Tibial artery (tissue), 4 donors: Measurements from ENCODE around the gene NFE2.
"Not testable (repeated sequence)": the region's sequence is repeated elsewhere in the genome, so short reads cannot be mapped to it uniquely, and the experiment has no call there.

Source experiments
- DNase-seq, 2 donors: peaks; one replicate each; pipeline ENCODE4 v3.0.0-alpha.2; 2019
- H3K27ac ChIP-seq, 2 donors: fragments of 200-600 bp; sonication (generic) in 1 of 2; 1 replicate in 1 of 2; 2 replicates in 1 of 2; pipeline ENCODE4 v1.5.1; 2018 to 2019; ENCODE audit warnings: mild to moderate bottlenecking in 1 of 2
- H3K27me3 ChIP-seq, 2 donors: fragments of 200-600 bp; sonication (generic) in 1 of 2; one replicate each; pipeline versions ENCODE4 v1.5.1 to v1.6.0; 2016 to 2019
- H3K36me3 ChIP-seq, 3 donors: fragments of 200-600 bp; sonication (generic) in 2 of 3; one replicate each; pipeline ENCODE4 v1.5.1; 2016 to 2019; ENCODE audit warnings: mild to moderate bottlenecking in 2 of 3
- H3K4me1 ChIP-seq, 4 donors: fragments of 200-600 bp; sonication (generic) in 2 of 4; 1 replicate in 3 of 4; 2 replicates in 1 of 4; pipeline ENCODE4 v1.5.1; 2016 to 2019
- H3K4me3 ChIP-seq, 2 donors: fragments of 200-600 bp; sonication (generic) in 1 of 2; 1 replicate in 1 of 2; 2 replicates in 1 of 2; pipeline ENCODE4 v1.5.1; 2018 to 2019; ENCODE audit warnings: mild to moderate bottlenecking in 2 of 2
- H3K9me3 ChIP-seq, 3 donors: fragments of 200-600 bp; sonication (generic) in 1 of 3; one replicate each; pipeline ENCODE4 v1.5.1; 2016 to 2019
- intact Hi-C: fragments of 100-400 bp; cut with DNase I; formaldehyde crosslinking; loops from one replicate; pipeline ENCODE4 v1.15.0; 2023; ENCODE audit warnings: low total_unique reads
- TF ChIP-seq, protein P1 (sequence below), 2 experiments: fragments of 200-600 bp in 1 of 2; fragments of 450-650 bp in 1 of 2; IDR thresholded peaks; one replicate each; pipeline ENCODE4 v1.5.1; 2017 to 2019; ENCODE audit warnings: antibody characterized with exemption in 2 of 2, mild to moderate bottlenecking in 1 of 2, moderate library complexity in 1 of 2

The NFE2 gene

GRCh38 chr12:54321363-54321762 lies 20.5 kb upstream of the NFE2 start:
- intact Hi-C loops: loop anchor here (5.0 kb wide), 1 partner anchor 34 kb away; no protein-coding TSS in a partner anchor
- Histone ChIP-seq H3K27me3 (no peaks in the 10 kb centered on the region), H3K4me1 (peaks cover 0 to 10% (median 7%) of the 10 kb centered on the region in 4 donors), H3K27ac (no peak overlapping the region), H3K4me3 (no peak overlapping the region), H3K36me3 (no peaks in the 10 kb centered on the region), H3K9me3 (no peaks in the 10 kb centered on the region)
- DNase-seq: no peak
- TF ChIP-seq, protein P1, sequence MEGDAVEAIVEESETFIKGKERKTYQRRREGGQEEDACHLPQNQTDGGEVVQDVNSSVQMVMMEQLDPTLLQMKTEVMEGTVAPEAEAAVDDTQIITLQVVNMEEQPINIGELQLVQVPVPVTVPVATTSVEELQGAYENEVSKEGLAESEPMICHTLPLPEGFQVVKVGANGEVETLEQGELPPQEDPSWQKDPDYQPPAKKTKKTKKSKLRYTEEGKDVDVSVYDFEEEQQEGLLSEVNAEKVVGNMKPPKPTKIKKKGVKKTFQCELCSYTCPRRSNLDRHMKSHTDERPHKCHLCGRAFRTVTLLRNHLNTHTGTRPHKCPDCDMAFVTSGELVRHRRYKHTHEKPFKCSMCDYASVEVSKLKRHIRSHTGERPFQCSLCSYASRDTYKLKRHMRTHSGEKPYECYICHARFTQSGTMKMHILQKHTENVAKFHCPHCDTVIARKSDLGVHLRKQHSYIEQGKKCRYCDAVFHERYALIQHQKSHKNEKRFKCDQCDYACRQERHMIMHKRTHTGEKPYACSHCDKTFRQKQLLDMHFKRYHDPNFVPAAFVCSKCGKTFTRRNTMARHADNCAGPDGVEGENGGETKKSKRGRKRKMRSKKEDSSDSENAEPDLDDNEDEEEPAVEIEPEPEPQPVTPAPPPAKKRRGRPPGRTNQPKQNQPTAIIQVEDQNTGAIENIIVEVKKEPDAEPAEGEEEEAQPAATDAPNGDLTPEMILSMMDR (IDR thresholded peaks at IDR 0.05): no peak

- H3K27me3 ChIP-seq, H3K9me3 ChIP-seq, H3K4me3 ChIP-seq, H3K36me3 ChIP-seq, H3K4me1 ChIP-seq, H3K27ac ChIP-seq, intact Hi-C loops, DNase-seq: not testable (repeated sequence)
Measured at GRCh38 chr12:54312309-54312708, 11.5 kb upstream of the NFE2 start.

GRCh38 chr12:54311051-54311450 lies 10.2 kb upstream of the NFE2 start:
- TF ChIP-seq, protein P1 (IDR thresholded peaks at IDR 0.05): no peak
- Histone ChIP-seq H3K27ac (no peak overlapping the region), H3K36me3 (no peaks in the 10 kb centered on the region), H3K9me3 (no peaks in the 10 kb centered on the region), H3K4me3 (no peak overlapping the region), H3K4me1 (no peaks in the 10 kb centered on the region), H3K27me3 (peaks cover 0 to 5% of the 10 kb centered on the region in 2 donors)
- DNase-seq: no peak
- intact Hi-C loops: no loop called here

GRCh38 chr12:54306925-54307741 lies 6.3 kb upstream of the NFE2 start:
- H3K27ac ChIP-seq: no peak overlapping the region
- TF ChIP-seq, protein P1 (IDR thresholded peaks at IDR 0.05): no peak
- peak in 1 of 2 donors; percentile 66 for DNase-seq
- peaks cover 0 to 7% (median 5%) of the 10 kb centered on the region in 4 donors for H3K4me1 ChIP-seq
- intact Hi-C loops: no loop called here
- H3K4me3 ChIP-seq: no peak overlapping the region
- no peaks in the 10 kb centered on the region for H3K9me3 ChIP-seq
- H3K27me3 ChIP-seq: peaks cover 0 to 14% of the 10 kb centered on the region in 2 donors
- H3K36me3 ChIP-seq: no peaks in the 10 kb centered on the region

GRCh38 chr12:54304187-54304810 lies 3.5 kb upstream of the NFE2 start:
- Histone ChIP-seq H3K36me3 (no peaks in the 10 kb centered on the region), H3K27ac (no peak overlapping the region), H3K27me3 (peaks cover 0 to 16% of the 10 kb centered on the region in 2 donors), H3K4me3 (no peak overlapping the region), H3K9me3 (no peaks in the 10 kb centered on the region), H3K4me1 (peaks cover 0 to 19% (median 14%) of the 10 kb centered on the region in 4 donors)
- TF ChIP-seq, protein P1 (IDR thresholded peaks at IDR 0.05): no peak
- DNase-seq: peak; percentile 79 to 85
- intact Hi-C loops: no loop called here

DNA sequence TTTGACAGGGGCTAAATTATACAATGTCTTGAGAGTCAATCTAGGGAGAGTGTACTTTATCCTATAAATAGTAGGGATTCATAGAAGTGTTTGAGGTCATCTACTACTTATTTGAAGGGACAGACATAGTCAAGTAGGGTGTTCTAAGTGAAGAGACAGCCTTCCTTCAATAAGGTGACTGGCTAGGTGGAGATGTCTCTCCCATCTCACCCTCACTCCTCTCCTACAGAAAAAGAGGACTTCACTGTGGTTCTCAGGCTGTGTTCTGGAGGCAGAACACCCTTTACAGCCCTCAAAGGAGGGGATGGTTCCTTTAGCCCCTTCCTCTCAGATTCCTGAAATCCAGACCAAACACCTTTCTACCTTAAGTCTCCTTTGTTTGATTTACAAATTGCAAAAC lies 2.8 kb upstream of the NFE2 start:
- intact Hi-C loops: no loop called here
- peaks cover 0 to 19% (median 14%) of the 10 kb centered on the region in 4 donors for H3K4me1 ChIP-seq
- DNase-seq: no peak
- H3K9me3 ChIP-seq: no peaks in the 10 kb centered on the region
- TF ChIP-seq, protein P1 (IDR thresholded peaks at IDR 0.05): no peak
- no peak overlapping the region for H3K4me3 ChIP-seq
- H3K27ac ChIP-seq: no peak overlapping the region
- peaks cover 0 to 22% of the 10 kb centered on the region in 2 donors for H3K27me3 ChIP-seq
- H3K36me3 ChIP-seq: no peaks in the 10 kb centered on the region
